Loucy (cell line): Measurements from ENCODE around the gene AMPD3.

Source experiments
- H2AFZ ChIP-seq: fragments of 200-600 bp; sonication (generic); 2 replicates; pipeline ENCODE4 v1.6.0; 2016; ENCODE audit warnings: antibody characterized with exemption, mild to moderate bottlenecking, low read length, moderate library complexity
- H3F3A ChIP-seq: fragments of 200-600 bp; 2 replicates; pipeline ENCODE4 v1.6.0; 2016; ENCODE audit warnings: antibody characterized with exemption, low read depth, mild to moderate bottlenecking
- H3K27me3 ChIP-seq: fragments of 200-600 bp; sonication (generic); 2 replicates; pipeline ENCODE4 v1.6.1; 2014; ENCODE audit warnings: low read length, mild to moderate bottlenecking; ENCODE audit not compliant: insufficient read depth, poor library complexity, severe bottlenecking
- H3K36me3 ChIP-seq: fragments of 200-600 bp; sonication (generic); 2 replicates; pipeline ENCODE4 v1.6.1; 2016; ENCODE audit warnings: low read length; ENCODE audit not compliant: insufficient read depth
- H3K4me1 ChIP-seq: fragments of 200-600 bp; sonication (generic); 2 replicates; pipeline ENCODE4 v1.5.1; 2014; ENCODE audit warnings: low read length, mild to moderate bottlenecking; ENCODE audit not compliant: insufficient read depth, poor library complexity, severe bottlenecking
- H3K4me2 ChIP-seq: fragments of 200-600 bp; sonication (generic); 2 replicates; pipeline ENCODE4 v1.6.0; 2014; ENCODE audit warnings: antibody characterized with exemption, low read length, low read depth, mild to moderate bottlenecking; ENCODE audit not compliant: poor library complexity, severe bottlenecking
- H3K4me3 ChIP-seq: fragments of 200-600 bp; sonication (generic); 2 replicates; pipeline ENCODE4 v1.5.1; 2014; ENCODE audit warnings: low read length, mild to moderate bottlenecking, mixed read lengths; ENCODE audit not compliant: poor library complexity, severe bottlenecking
- H3K79me2 ChIP-seq: fragments of 200-600 bp; sonication (generic); 2 replicates; pipeline ENCODE4 v1.6.1; 2014; ENCODE audit warnings: low read length; ENCODE audit not compliant: insufficient read depth
- H3K9ac ChIP-seq: fragments of 200-600 bp; sonication (generic); 2 replicates; pipeline ENCODE4 v1.6.0; 2014; ENCODE audit warnings: mild to moderate bottlenecking, low read depth, low read length, moderate library complexity; ENCODE audit not compliant: poor library complexity, severe bottlenecking
- H3K9me2 ChIP-seq: fragments of 200-600 bp; sonication (generic); replicated peaks from 2 replicates; pipeline ENCODE4 v1.6.1; 2016; ENCODE audit warnings: low read depth, low read length, mixed read lengths
- H3K9me3 ChIP-seq: fragments of 200-600 bp; sonication (generic); 2 replicates; pipeline ENCODE4 v1.6.1; 2014; ENCODE audit warnings: mild to moderate bottlenecking, antibody characterized with exemption, low read length, low read depth; ENCODE audit not compliant: insufficient read depth
- H4K20me1 ChIP-seq: fragments of 200-600 bp; sonication (generic); 2 replicates; pipeline ENCODE4 v1.6.0; 2014; ENCODE audit warnings: antibody characterized with exemption, low read length, mild to moderate bottlenecking; ENCODE audit not compliant: insufficient read depth, poor library complexity, severe bottlenecking
- CTCF ChIP-seq: fragments of 200-600 bp; sonication (generic); conservative IDR thresholded peaks from 2 replicates; pipeline ENCODE4 v1.5.1; 2014; ENCODE audit warnings: mild to moderate bottlenecking, antibody characterized with exemption, low read length
- EZH2phosphoT487 ChIP-seq: fragments of 200-600 bp; IDR thresholded peaks from 2 replicates; pipeline ENCODE4 v1.6.1; 2018; ENCODE audit warnings: antibody characterized with exemption, mild to moderate bottlenecking, moderate library complexity, borderline replicate concordance

AMPD3 gene

DNA sequence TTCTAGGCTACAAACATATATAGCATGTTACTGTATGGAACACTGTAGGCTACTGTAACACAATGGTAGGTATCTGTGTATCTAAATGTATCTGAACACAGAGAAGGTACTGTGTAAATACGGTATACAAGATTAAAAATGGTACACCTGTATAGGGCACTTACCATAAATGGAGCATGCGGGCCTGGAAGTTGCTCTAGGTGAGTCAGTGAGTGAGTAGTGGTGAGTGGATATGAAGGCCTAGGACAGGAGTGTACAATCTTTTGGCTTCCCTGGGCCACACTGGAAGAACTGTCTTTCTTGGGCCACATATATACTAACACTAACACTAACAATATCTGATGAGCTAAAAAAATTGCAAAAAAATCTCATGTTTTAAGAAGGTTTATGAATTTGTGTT is 64.6 kb downstream of the AMPD3 start:
- TF ChIP-seq CTCF, result no peak
- TF ChIP-seq EZH2phosphoT487, result no peak
- Histone ChIP-seq H3F3A (peaks cover 2% of the 10 kb centered on the region; the same call in 1 of the 2 replicates), H3K9ac (no peak overlapping the region), H3K27me3 (no peaks in the 10 kb centered on the region), H3K79me2 (no peaks in the 10 kb centered on the region), H3K9me2 (no peaks in the 10 kb centered on the region), H3K36me3 (peaks cover 23% of the 10 kb centered on the region; the same call in 1 of the 2 replicates), H4K20me1 (no peaks in the 10 kb centered on the region), H3K4me1 (peaks cover 18% of the 10 kb centered on the region), H3K4me2 (no peak overlapping the region), H3K4me3 (no peak overlapping the region), H2AFZ (no peak overlapping the region), H3K9me3 (no peaks in the 10 kb centered on the region)

- no peak overlapping the region for H3K4me2 ChIP-seq
- no peaks in the 10 kb centered on the region for H3K27me3 ChIP-seq
- H3K4me1 ChIP-seq, result peaks cover 18% of the 10 kb centered on the region
- no peak for TF ChIP-seq CTCF
- no peak for TF ChIP-seq EZH2phosphoT487
- no peak overlapping the region for H3K9ac ChIP-seq
- no peaks in the 10 kb centered on the region for H3K9me2 ChIP-seq
- H3K9me3 ChIP-seq, result no peaks in the 10 kb centered on the region
- H3F3A ChIP-seq, result peaks cover 2% of the 10 kb centered on the region; the same call in 1 of the 2 replicates
- no peak overlapping the region for H3K4me3 ChIP-seq
- no peak overlapping the region for H2AFZ ChIP-seq
- H3K36me3 ChIP-seq, result peaks cover 17% of the 10 kb centered on the region; the same call in 1 of the 2 replicates
- no peaks in the 10 kb centered on the region for H3K79me2 ChIP-seq
- no peaks in the 10 kb centered on the region for H4K20me1 ChIP-seq
Observed at GRCh38 chr11:10520562-10520961, 65.5 kb downstream of the AMPD3 start.

GRCh38 chr11:10522276-10522675 is 67.2 kb downstream of the AMPD3 start:
- H3K4me1 ChIP-seq, result peaks cover 22% of the 10 kb centered on the region
- no peak overlapping the region for H3K9ac ChIP-seq
- H3K4me2 ChIP-seq, result peak overlapping the region; percentile 63
- H3K36me3 ChIP-seq, result peaks cover 10% of the 10 kb centered on the region; the same call in 1 of the 2 replicates
- no peak overlapping the region for H2AFZ ChIP-seq
- no peaks in the 10 kb centered on the region for H3K79me2 ChIP-seq
- no peaks in the 10 kb centered on the region for H4K20me1 ChIP-seq
- peaks cover 2% of the 10 kb centered on the region; the same call in 1 of the 2 replicates for H3F3A ChIP-seq
- no peaks in the 10 kb centered on the region for H3K27me3 ChIP-seq
- no peak overlapping the region for H3K4me3 ChIP-seq
- TF ChIP-seq EZH2phosphoT487, result no peak
- no peak for TF ChIP-seq CTCF
- no peaks in the 10 kb centered on the region for H3K9me2 ChIP-seq
- no peaks in the 10 kb centered on the region for H3K9me3 ChIP-seq
